Measurements from ENCODE around the gene COL5A1.

DNA sequence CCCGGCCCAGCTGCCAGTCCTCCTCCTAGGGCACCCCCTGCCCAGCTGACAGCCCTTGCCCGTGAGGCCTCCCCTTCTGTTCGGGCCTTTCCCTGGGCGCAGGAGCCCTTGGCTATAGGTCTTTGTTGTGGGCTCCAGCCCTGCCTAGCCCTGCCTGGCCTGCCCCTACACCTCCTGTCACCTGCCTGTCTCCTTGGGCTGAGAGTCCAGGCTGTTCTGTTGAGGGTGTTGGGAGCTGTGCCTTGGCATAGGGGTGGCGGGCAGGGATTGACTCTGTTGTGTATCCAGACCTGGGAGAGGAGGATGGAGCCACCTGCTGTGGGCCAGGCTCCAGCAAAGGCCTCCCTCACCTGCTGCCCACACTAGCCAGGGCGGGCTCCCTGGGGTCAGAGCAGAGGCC is 250.6 kb downstream of the COL5A1 start:
- TF ChIP-seq, protein P1, sequence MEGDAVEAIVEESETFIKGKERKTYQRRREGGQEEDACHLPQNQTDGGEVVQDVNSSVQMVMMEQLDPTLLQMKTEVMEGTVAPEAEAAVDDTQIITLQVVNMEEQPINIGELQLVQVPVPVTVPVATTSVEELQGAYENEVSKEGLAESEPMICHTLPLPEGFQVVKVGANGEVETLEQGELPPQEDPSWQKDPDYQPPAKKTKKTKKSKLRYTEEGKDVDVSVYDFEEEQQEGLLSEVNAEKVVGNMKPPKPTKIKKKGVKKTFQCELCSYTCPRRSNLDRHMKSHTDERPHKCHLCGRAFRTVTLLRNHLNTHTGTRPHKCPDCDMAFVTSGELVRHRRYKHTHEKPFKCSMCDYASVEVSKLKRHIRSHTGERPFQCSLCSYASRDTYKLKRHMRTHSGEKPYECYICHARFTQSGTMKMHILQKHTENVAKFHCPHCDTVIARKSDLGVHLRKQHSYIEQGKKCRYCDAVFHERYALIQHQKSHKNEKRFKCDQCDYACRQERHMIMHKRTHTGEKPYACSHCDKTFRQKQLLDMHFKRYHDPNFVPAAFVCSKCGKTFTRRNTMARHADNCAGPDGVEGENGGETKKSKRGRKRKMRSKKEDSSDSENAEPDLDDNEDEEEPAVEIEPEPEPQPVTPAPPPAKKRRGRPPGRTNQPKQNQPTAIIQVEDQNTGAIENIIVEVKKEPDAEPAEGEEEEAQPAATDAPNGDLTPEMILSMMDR (IDR thresholded peaks at IDR 0.05; ENCODE audit: low read depth, low read length): no peak
- no peak for TF ChIP-seq EZH2phosphoT487 (IDR thresholded peaks at IDR 0.05; ENCODE audit: low read depth)
